ENCODE results near the gene AGRN. TPM values are rescaled to one million over a fixed set of nuclear protein-coding genes. Genes with fewer than 3 reads are reported as not detected.
"Not testable (repeated sequence)": the region's sequence is repeated elsewhere in the genome, so short reads cannot be mapped to it uniquely, and the experiment has no call there.

AGRN gene
- polyA plus RNA-seq, 2 donors, result 17.0 to 40.6 TPM

DNA sequence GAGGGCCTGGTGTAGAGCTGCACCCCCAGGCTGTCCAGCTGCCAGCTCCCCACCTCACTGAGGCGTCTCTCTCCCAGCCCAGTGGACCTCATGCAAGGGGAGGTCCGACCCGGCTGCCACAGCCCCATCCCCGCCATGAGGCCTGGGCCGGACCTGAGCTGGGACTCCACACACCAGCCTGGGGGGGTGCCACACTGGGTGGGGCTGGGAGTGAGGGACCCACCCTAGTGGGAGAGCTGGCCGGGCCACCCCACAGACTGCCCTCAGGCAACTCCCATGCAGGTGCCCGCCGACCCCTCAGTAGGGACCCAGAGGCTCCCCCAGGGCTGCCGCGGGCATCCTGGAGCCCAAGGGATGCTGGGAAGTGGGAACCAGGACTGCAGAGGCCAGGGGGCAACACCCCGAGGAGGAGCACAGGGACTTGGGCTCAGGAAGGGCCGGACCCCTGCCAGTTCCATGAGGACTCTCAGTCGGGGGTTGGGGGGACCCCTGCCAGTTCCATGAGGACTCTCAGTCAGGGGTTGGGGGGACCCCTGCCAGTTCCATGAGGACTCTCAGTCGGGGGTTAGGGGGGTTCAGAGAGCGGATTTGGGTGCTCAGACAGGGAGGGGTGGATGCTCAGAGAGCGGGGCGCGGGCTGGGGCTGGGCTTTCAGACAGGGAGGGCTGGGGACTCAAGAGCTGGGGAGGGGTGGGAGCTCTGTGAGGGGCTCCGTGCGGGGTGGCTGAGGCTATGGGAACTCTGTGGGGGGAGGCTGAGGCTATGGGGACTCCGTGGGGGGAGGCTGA lies 55.4 kb downstream of the AGRN start:
- Histone ChIP-seq H3K4me1 (ENCODE audit: control insufficient read depth in 2 of 2, insufficient read depth in 2 of 2, low read length in 1 of 2) (peaks cover 3 to 33% of the 10 kb centered on the region in 2 donors), H3K4me3 (ENCODE audit: low read depth in 1 of 2, low read length in 2 of 2) (peak overlapping the region in 1 of 2 donors; percentile 55), H3K36me3 (ENCODE audit: control insufficient read depth in 2 of 2, insufficient read depth in 2 of 2, low read length in 1 of 2) (peaks cover 0 to 3% of the 10 kb centered on the region in 2 donors), H3K27ac (ENCODE audit: low read depth in 2 of 2, low read length in 1 of 2) (peak overlapping the region; percentile 89 to 96), H3K27me3 (ENCODE audit: control insufficient read depth in 1 of 2, insufficient read depth in 2 of 2, low read length in 2 of 2) (peaks cover 0 to 3% of the 10 kb centered on the region in 2 donors), H3K9me3 (ENCODE audit: control insufficient read depth in 2 of 2, insufficient read depth in 1 of 2, low read depth in 1 of 2, low read length in 1 of 2) (peaks cover 0 to 3% of the 10 kb centered on the region in 2 donors)
- 46 to 52% methylated on average over 18 to 21 of the region's 21 CpGs for WGBS, 2 donors

DNA sequence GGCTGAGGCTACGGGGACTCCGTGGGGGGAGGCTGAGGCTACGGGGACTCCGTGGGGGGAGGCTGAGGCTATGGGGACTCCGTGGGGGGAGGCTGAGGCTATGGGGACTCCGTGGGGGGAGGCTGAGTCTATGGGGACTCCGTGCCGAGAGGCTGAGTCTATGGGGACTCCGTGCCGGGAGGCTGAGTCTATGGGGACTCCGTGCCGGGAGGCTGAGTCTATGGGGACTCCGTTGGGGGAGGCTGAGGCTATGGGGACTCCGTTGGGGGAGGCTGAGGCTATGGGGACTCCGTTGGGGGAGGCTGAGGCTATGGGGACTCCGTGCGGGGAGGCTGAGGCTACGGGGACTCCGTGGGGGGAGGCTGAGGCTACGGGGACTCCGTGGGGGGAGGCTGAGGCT lies 57.5 kb downstream of the AGRN start:
- H3K36me3 ChIP-seq (ENCODE audit: control insufficient read depth in 2 of 2, insufficient read depth in 2 of 2, low read length in 1 of 2); H3K4me3 ChIP-seq (ENCODE audit: low read depth in 1 of 2, low read length in 2 of 2); H3K9me3 ChIP-seq (ENCODE audit: control insufficient read depth in 2 of 2, insufficient read depth in 1 of 2, low read depth in 1 of 2, low read length in 1 of 2); H3K27me3 ChIP-seq (ENCODE audit: control insufficient read depth in 1 of 2, insufficient read depth in 2 of 2, low read length in 2 of 2); H3K27ac ChIP-seq (ENCODE audit: low read depth in 2 of 2, low read length in 1 of 2): not testable (repeated sequence)
- peaks cover 3 to 32% of the 10 kb centered on the region in 2 donors for H3K4me1 ChIP-seq (ENCODE audit: control insufficient read depth in 2 of 2, insufficient read depth in 2 of 2, low read length in 1 of 2)
- WGBS, 2 donors, result 18 to 79% methylated on average over 4 to 8 of the region's 21 CpGs

DNA sequence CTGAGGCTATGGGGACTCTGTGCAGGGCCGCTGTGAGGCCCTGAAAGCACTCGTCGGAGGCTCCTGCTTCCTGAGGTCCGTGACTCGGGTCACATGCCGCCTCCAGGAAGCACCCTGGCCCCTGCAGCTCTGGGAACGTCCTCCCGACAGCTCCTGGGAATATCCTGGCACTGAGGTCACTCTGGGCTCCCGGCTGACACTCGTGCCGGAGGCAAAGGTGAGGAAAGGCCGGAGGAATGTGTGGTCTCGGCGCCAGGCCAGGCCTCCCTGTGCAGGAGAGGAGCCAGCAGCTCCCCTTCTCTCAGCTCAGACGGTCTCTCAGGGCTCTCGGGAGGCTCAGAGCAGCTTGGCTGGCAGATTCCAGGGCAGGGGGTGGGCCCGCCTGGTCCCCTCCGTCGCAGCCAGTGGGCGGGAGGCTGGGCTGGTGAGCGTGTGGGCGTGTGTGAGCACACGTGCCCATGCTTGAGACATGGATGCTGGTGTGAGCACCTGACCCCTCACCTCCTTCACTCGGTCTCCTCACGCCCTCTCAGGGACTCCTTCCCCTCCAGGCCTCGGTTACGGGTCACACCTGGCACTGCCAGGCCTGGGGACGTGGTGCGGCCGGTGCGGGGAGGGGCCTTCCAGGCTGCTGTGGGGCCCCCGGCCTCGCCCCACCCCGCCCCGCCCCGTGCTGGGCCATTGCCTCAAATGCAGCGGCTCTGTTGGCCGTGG lies 59.6 kb downstream of the AGRN start:
- H3K9me3 ChIP-seq (ENCODE audit: control insufficient read depth in 2 of 2, insufficient read depth in 1 of 2, low read depth in 1 of 2, low read length in 1 of 2), result peaks cover 0 to 3% of the 10 kb centered on the region in 2 donors
- WGBS, 2 donors, result 1 to 2% methylated on average over 36 to 38 of the region's 38 CpGs
- H3K4me3 ChIP-seq (ENCODE audit: low read depth in 1 of 2, low read length in 2 of 2), result peak overlapping the region; percentile 23 to 29
- H3K36me3 ChIP-seq (ENCODE audit: control insufficient read depth in 2 of 2, insufficient read depth in 2 of 2, low read length in 1 of 2), result peaks cover 0 to 4% of the 10 kb centered on the region in 2 donors
- peak overlapping the region; percentile 57 to 73 for H3K27ac ChIP-seq (ENCODE audit: low read depth in 2 of 2, low read length in 1 of 2)
- peaks cover 3 to 23% of the 10 kb centered on the region in 2 donors for H3K4me1 ChIP-seq (ENCODE audit: control insufficient read depth in 2 of 2, insufficient read depth in 2 of 2, low read length in 1 of 2)
- peaks cover 0 to 3% of the 10 kb centered on the region in 2 donors for H3K27me3 ChIP-seq (ENCODE audit: control insufficient read depth in 1 of 2, insufficient read depth in 2 of 2, low read length in 2 of 2)

DNA sequence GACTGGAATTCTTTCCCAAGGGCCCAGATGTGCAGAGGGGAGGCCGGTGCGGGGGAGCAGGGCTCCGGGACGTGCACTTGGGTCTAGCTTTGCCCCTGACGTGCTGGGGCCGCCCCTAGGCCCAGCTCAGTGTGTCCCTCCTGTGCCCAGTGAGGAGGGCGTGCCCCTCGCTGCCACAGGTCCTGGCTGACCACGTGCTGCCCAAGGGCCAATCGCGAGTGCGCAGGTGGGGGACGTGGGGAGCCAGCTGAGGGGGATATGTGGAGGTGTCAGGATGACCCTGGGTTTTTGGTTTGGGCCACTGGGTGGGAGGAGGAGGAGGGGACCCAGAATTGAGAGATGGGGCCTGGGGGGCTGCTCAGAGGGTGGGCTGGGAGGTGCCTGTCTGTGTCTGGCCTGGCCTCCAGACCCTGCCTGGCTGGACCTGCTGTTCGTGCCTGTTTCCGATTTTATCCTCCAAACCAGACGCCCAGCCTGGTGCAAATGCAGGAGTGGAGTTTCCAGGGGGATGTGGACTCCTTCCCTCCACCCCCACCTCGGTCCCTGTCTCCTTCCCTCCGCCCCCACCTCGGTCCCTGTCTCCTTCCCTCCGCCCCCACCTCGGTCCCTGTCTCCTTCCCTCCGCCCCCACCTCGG lies 60.3 kb downstream of the AGRN start:
- 3 to 4% methylated on average over 17 to 20 of the region's 23 CpGs for WGBS, 2 donors
- Histone ChIP-seq H3K27me3 (ENCODE audit: control insufficient read depth in 1 of 2, insufficient read depth in 2 of 2, low read length in 2 of 2) (no peaks in the 10 kb centered on the region), H3K27ac (ENCODE audit: low read depth in 2 of 2, low read length in 1 of 2) (peak overlapping the region; percentile 30 to 73), H3K9me3 (ENCODE audit: control insufficient read depth in 2 of 2, insufficient read depth in 1 of 2, low read depth in 1 of 2, low read length in 1 of 2) (no peaks in the 10 kb centered on the region), H3K4me1 (ENCODE audit: control insufficient read depth in 2 of 2, insufficient read depth in 2 of 2, low read length in 1 of 2) (peaks cover 3 to 16% of the 10 kb centered on the region in 2 donors), H3K4me3 (ENCODE audit: low read depth in 1 of 2, low read length in 2 of 2) (peak overlapping the region; percentile 23 to 24), H3K36me3 (ENCODE audit: control insufficient read depth in 2 of 2, insufficient read depth in 2 of 2, low read length in 1 of 2) (peaks cover 0 to 4% of the 10 kb centered on the region in 2 donors)

DNA sequence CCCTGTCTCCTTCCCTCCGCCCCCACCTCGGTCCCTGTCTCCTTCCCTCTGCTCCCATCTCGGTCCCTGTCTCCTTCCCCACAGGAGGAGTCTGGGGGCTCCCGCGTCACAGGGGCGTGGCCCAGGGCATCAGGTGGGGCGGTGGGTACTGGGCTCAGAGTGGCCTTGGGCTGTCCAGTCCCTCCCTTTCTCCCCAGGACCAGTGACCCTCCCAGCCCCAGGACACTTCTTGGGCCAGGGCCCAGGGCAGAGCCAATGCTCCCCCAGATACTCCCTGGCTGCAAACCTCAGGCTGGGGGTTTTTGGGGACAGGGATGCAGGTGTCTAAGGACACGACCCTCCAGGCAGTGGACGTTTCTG lies 61.0 kb downstream of the AGRN start:
- 52 to 63% methylated on average over 8 to 9 of the region's 9 CpGs for WGBS, 2 donors
- Histone ChIP-seq H3K4me3 (ENCODE audit: low read depth in 1 of 2, low read length in 2 of 2) (no peak overlapping the region), H3K9me3 (ENCODE audit: control insufficient read depth in 2 of 2, insufficient read depth in 1 of 2, low read depth in 1 of 2, low read length in 1 of 2) (no peaks in the 10 kb centered on the region), H3K36me3 (ENCODE audit: control insufficient read depth in 2 of 2, insufficient read depth in 2 of 2, low read length in 1 of 2) (peaks cover 0 to 4% of the 10 kb centered on the region in 2 donors), H3K27me3 (ENCODE audit: control insufficient read depth in 1 of 2, insufficient read depth in 2 of 2, low read length in 2 of 2) (no peaks in the 10 kb centered on the region), H3K4me1 (ENCODE audit: control insufficient read depth in 2 of 2, insufficient read depth in 2 of 2, low read length in 1 of 2) (peaks cover 3 to 15% of the 10 kb centered on the region in 2 donors), H3K27ac (ENCODE audit: low read depth in 2 of 2, low read length in 1 of 2) (no peak overlapping the region)

DNA sequence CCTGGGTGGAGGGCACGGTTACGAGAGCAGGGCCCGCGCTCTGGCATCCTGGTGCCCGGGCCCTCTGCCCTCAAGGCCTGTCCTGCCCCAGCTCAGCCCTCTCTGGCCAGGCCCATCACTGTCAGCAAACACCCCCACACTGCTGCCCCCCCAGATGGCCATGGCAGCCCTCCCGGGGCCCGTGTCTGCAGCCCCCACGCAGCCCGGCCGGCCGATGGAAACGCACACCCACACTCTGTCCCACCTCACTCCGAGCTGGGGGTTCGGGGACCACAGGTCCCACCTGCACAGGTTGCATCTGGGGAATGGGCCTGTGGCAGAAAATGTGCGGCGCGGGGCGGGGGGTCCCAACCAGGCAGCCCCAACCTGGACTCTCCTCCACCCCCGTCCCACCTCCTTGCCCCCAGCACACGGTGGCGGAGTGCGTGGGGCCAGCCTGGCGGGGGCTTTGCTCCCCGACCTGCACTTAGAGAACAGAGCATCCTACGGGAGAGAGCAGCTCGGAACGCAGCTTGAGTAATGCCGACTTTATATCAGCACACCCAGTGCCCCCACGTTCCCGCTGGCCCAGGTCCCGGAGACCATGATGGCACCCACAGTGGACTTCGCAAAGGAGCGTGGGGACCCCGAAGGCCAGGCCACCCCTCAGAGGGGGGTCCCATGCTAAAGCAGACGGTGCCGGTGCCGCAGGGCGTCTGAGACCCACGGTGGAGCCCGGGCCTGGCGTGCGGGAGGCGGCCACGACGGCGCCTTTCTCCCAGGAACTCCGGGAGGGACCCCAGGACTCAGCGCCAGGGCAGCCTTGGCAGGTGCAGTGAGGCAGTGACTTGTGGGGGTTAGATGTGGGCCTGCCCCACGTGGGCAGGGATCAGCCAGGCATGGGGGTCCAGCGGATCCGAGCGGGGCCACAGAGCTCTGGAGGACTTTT lies 61.7 kb downstream of the AGRN start:
- Histone ChIP-seq H3K4me3 (ENCODE audit: low read depth in 1 of 2, low read length in 2 of 2) (no peak overlapping the region), H3K36me3 (ENCODE audit: control insufficient read depth in 2 of 2, insufficient read depth in 2 of 2, low read length in 1 of 2) (peaks cover 0 to 6% of the 10 kb centered on the region in 2 donors), H3K9me3 (ENCODE audit: control insufficient read depth in 2 of 2, insufficient read depth in 1 of 2, low read depth in 1 of 2, low read length in 1 of 2) (no peaks in the 10 kb centered on the region), H3K27me3 (ENCODE audit: control insufficient read depth in 1 of 2, insufficient read depth in 2 of 2, low read length in 2 of 2) (no peaks in the 10 kb centered on the region), H3K4me1 (ENCODE audit: control insufficient read depth in 2 of 2, insufficient read depth in 2 of 2, low read length in 1 of 2) (peaks cover 3 to 15% of the 10 kb centered on the region in 2 donors), H3K27ac (ENCODE audit: low read depth in 2 of 2, low read length in 1 of 2) (no peak overlapping the region)
- WGBS, 2 donors, result 88 to 91% methylated on average over 47 to 52 of the region's 52 CpGs

DNA sequence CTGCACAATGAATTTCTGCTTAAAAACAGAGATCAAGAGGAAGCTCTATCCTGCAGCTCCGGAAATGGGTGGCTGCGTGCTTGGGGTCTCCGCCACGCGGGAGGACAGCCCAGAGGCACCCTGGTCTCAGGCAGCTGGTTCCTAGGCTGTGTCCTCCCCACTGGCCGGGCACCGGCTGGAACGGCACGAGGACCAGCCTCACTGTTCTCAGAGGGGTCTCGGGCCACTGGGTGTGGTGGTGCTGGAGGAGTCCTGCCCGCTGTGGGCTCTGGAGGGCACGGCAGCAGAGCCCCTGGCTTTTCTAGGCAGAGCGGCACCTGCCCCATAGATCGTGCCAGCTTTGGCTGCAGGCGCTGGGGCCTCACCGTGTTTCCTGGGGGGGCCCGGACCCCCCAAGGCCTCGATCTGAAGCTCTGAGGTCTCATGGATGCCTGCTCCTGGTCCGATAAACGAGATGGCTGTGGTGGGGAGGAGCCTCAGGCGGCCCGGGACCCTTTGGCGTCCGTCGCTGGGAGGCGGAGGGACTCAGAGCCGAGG lies 62.4 kb downstream of the AGRN start:
- Histone ChIP-seq H3K36me3 (ENCODE audit: control insufficient read depth in 2 of 2, insufficient read depth in 2 of 2, low read length in 1 of 2) (peaks cover 0 to 7% of the 10 kb centered on the region in 2 donors), H3K9me3 (ENCODE audit: control insufficient read depth in 2 of 2, insufficient read depth in 1 of 2, low read depth in 1 of 2, low read length in 1 of 2) (no peaks in the 10 kb centered on the region), H3K4me3 (ENCODE audit: low read depth in 1 of 2, low read length in 2 of 2) (no peak overlapping the region), H3K27me3 (ENCODE audit: control insufficient read depth in 1 of 2, insufficient read depth in 2 of 2, low read length in 2 of 2) (no peaks in the 10 kb centered on the region), H3K27ac (ENCODE audit: low read depth in 2 of 2, low read length in 1 of 2) (no peak overlapping the region), H3K4me1 (ENCODE audit: control insufficient read depth in 2 of 2, insufficient read depth in 2 of 2, low read length in 1 of 2) (peaks cover 3 to 15% of the 10 kb centered on the region in 2 donors)
- WGBS, 2 donors, result 89 to 91% methylated on average over 23 to 27 of the region's 27 CpGs

DNA sequence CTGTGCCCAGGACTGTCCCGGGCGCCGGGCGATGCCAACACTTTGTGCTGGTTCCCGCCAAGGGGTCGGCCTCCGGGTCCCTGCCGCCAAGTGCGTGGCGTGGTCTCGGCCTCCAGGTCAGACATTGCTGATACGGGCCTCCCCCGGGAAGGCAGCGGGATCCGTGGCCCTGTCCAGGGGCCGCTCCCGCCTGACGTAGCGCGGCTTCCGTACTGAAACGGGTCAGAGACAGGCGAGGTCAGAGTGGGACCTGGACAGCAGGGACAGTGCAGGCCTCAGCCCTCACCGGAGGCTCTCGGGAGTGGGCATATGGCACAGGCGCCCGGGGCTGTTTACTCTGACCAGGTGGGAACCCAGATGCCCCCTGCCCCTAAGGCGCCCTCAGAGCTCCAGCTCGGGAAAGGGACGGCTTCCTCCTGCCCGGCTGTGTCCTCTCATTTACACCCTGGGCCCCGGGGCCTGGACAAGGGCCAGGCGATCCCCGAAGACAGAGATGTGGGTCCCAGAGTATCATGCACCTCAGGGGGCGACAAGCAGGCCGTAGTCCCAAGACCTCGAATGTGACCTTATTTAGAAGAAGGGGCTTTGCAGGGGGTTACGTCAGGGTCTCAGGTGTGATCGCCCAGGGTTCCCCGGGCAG lies 63.0 kb downstream of the AGRN start:
- peaks cover 0 to 7% of the 10 kb centered on the region in 2 donors for H3K36me3 ChIP-seq (ENCODE audit: control insufficient read depth in 2 of 2, insufficient read depth in 2 of 2, low read length in 1 of 2)
- H3K4me3 ChIP-seq (ENCODE audit: low read depth in 1 of 2, low read length in 2 of 2), result no peak overlapping the region
- no peak overlapping the region for H3K27ac ChIP-seq (ENCODE audit: low read depth in 2 of 2, low read length in 1 of 2)
- WGBS, 2 donors, result 89 to 92% methylated on average over 40 of the region's 40 CpGs
- H3K27me3 ChIP-seq (ENCODE audit: control insufficient read depth in 1 of 2, insufficient read depth in 2 of 2, low read length in 2 of 2), result no peaks in the 10 kb centered on the region
- H3K4me1 ChIP-seq (ENCODE audit: control insufficient read depth in 2 of 2, insufficient read depth in 2 of 2, low read length in 1 of 2), result peaks cover 3 to 15% of the 10 kb centered on the region in 2 donors
- H3K9me3 ChIP-seq (ENCODE audit: control insufficient read depth in 2 of 2, insufficient read depth in 1 of 2, low read depth in 1 of 2, low read length in 1 of 2), result no peaks in the 10 kb centered on the region
